Retinal pigment epithelial cell (primary cell): Measurements from ENCODE around the gene SGK1.

ENCODE experiments used
- DNase-seq: peaks from one replicate; pipeline ENCODE4 v3.0.0-alpha.2; 2010; ENCODE audit warnings: low read depth
- H3K4me3 ChIP-seq: 2 replicates; pipeline ENCODE4 v1.5.1; 2011; ENCODE audit warnings: mild to moderate bottlenecking, low read length, control low read depth, moderate library complexity
- CTCF ChIP-seq: conservative IDR thresholded peaks from 2 replicates; pipeline ENCODE4 v1.5.1; 2011; ENCODE audit warnings: low read depth, low read length, control low read depth, inconsistent platforms

SGK1 gene

GRCh38 chr6:134253681-134254080, 64.2 kb downstream of the SGK1 start:
- H3K4me3 ChIP-seq = no peak overlapping the region
- TF ChIP-seq CTCF = no peak
- DNase-seq = peak; percentile 75

- H3K4me3 ChIP-seq = no peak overlapping the region
- no peak for DNase-seq
- no peak for TF ChIP-seq CTCF
These were observed 66.6 kb downstream of the SGK1 start for GRCh38 chr6:134251320-134251719.

GRCh38 chr6:134250776-134251175, 67.1 kb downstream of the SGK1 start:
- no peak for TF ChIP-seq CTCF
- no peak for DNase-seq
- no peak overlapping the region for H3K4me3 ChIP-seq

- no peak for TF ChIP-seq CTCF
- no peak for DNase-seq
- H3K4me3 ChIP-seq = no peak overlapping the region
These were observed 67.9 kb downstream of the SGK1 start for GRCh38 chr6:134249759-134250602.

- no peak for DNase-seq
- TF ChIP-seq CTCF = no peak
These were observed 68.6 kb downstream of the SGK1 start for GRCh38 chr6:134249239-134249758.

GRCh38 chr6:134247844-134248580, 69.9 kb downstream of the SGK1 start:
- no peak for TF ChIP-seq CTCF
- H3K4me3 ChIP-seq = no peak overlapping the region
- DNase-seq = peak; percentile 85

More at GRCh38 chr6:134249239-134249758, 68.6 kb downstream of the SGK1 start:
- no peak overlapping the region for H3K4me3 ChIP-seq
